SKM-1 (cell line): ENCODE measurements around the gene MYL4.
"Not testable (repeated sequence)": the region's sequence is repeated elsewhere in the genome, so short reads cannot be mapped to it uniquely, and the experiment has no call there.

Experiments used
- DNase-seq: peaks from one replicate; lab custom pipeline; 2025; ENCODE audit not compliant: unreplicated experiment; lab: John Stamatoyannopoulos, UW

Gene MYL4

GRCh38 chr17:47239967-47240651, 31.0 kb downstream of the MYL4 start:
- DNase-seq, result peak; percentile 41

DNA sequence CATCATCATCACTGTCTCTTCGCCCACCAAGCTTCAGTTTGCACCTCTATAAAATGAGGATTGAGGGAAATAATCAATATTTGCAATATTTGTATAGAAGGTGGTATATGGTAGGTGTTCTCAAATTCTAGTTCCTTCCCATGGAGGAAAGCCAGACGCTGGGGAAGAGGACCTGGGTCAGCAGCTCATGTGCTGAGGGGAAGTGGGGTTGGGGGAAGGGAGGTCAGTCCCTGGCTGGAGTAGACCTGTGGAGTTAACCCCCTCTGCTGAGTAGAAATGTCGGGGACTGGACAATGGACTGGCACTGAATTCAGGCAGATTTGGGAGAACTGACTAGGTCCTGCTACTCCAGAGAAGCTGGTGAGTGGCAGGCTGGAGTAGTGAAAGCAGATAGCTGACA, 31.7 kb downstream of the MYL4 start:
- DNase-seq, result peak; percentile 10

DNA sequence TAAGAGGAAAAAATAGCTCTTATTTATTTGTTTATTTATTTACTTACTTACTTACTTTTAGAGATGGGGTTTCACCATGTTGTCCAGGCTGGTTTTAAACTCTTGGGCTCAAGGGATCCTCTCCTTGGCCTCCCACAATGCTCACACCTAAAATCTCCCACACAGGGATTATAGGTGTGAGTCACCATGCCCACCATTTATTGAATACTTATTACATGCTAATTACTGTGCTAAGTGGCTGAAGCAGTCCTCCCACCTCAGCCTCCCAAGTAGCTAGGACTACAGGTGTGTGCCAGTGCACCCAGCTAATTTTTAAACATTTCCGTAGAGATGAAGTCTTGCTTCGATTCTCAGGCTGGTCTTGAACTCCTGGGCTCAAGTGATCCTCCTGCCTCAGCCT, 33.5 kb downstream of the MYL4 start:
- no peak for DNase-seq

DNA sequence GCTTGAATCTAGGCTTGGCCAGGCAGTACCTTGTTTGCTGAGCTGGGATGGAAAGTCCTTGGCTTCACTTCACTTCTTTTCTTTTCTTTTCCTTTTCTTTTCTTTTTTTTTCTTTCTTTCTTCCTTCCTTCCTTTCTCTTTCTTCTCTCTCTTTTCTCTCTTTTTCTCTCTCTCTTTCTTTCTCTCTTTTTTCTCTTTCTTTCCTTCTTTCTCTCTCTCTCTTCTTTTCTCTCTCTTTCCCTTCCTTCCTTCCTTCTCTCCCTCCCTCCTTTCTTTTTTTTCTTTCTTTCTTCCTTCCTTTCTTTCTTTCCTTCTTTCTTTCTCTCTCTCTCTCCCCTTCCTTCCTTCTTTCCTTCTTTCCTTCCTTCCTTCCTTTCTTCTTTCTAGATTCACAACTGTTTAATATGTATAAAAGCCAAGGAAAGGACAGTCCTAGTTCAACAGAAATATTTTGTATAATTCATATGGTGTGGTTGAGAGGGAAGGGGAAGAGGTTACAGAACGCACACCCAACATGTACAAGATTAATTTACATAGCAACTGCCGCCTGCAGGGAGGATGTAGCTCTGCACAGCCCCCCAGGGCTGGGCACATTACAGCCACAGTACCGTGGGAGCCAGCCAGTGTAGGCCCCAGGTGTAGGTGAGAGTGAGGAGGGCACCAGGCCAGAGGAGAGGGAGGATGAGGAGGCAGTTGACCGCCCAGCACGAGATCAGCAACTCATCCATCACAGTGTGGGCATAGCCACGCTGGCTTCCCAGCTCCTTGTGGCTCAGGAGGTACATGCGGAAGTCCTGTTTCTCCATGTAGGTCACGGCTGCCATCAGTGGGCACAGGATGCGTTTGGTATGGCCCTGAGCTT, 34.8 kb downstream of the MYL4 start:
- no peak for DNase-seq

DNA sequence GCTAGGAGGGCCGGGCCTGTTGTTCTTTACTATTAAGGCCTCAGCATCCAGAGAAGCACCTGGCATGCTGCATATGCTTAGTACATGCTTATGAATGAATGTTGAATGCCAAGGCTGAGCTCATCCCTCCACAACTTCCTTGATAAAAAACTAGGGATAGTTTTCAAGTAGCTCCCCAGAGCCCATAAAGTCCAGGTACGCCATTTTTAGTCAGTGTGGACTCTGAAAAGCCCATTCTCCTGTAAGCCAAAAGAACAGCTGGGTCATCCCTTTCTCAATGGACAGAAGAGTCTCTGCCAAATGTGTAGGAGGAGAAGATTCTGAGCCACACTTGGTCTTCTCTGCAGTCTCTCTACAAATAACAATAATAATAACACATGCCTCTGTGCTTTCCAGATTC, 35.5 kb downstream of the MYL4 start:
- DNase-seq, result no peak

DNA sequence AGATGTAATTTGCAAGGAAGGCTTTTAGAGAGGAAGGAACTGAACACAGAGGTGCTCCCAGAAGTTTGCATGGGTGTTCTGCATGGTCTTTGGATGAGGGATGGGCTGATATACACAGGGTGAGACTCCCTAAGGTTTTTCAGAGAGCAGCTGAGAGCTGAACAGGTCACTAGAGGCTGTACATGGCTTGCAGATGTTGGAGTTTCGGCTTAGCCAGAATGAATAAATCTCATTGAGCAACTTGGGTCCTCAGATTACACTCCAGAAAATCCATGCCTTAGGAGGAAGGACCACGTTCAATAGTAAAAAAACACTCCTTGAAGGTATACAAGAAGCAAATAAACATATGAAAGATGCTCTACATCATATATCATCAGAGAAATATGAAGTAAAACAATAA, 37.0 kb downstream of the MYL4 start:
- DNase-seq, result no peak

GRCh38 chr17:47250855-47251254, 41.7 kb downstream of the MYL4 start:
- DNase-seq, result no peak

GRCh38 chr17:47251421-47251940, 42.3 kb downstream of the MYL4 start:
- DNase-seq, result no peak

- DNase-seq, result no peak
These were observed 43.1 kb downstream of the MYL4 start for GRCh38 chr17:47252209-47252608.

DNA sequence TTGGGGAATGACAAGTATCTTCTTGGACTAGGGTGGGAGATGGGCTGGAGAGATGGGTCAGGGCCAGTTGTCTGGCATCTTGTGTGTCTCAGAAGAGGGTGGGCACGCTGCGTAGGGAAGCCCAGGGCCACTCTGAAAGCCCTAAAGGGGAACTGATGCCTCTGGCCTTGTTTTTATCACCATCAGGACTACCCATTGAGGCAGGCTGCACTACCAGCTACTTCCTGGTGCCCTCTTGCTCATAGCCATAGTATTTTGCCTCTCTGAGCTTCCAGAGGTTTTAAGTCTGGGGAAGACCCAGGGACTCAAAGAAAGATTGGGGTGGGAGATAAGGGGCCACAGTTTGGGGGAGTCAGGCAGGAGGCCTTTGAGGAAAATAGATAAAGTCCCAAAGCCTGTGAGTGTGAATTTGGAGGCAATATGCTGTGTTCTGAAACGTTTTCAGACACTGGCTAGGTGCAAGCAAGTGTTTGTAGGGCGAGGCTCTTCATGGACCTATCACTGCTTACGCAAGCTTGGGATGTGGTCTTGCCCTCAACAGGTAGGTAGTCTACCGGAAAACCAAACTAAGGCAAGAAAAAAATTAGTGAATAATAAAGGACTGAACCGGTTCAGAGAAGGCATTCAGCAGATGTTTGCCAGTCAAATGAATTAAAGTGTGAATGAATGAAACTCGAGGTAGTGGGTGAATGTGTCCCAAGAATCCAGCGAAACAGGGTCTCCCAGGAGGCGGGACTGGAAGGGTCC, 43.8 kb downstream of the MYL4 start:
- no peak for DNase-seq

- DNase-seq, result peak; percentile 23
These were observed 44.6 kb downstream of the MYL4 start, which contains the start of gene ITGB3 for GRCh38 chr17:47253541-47254402. Gene ITGB3 (plus strand): TSS chr17:47253827. CDS start chr17:47253862, 35 bp downstream.

DNA sequence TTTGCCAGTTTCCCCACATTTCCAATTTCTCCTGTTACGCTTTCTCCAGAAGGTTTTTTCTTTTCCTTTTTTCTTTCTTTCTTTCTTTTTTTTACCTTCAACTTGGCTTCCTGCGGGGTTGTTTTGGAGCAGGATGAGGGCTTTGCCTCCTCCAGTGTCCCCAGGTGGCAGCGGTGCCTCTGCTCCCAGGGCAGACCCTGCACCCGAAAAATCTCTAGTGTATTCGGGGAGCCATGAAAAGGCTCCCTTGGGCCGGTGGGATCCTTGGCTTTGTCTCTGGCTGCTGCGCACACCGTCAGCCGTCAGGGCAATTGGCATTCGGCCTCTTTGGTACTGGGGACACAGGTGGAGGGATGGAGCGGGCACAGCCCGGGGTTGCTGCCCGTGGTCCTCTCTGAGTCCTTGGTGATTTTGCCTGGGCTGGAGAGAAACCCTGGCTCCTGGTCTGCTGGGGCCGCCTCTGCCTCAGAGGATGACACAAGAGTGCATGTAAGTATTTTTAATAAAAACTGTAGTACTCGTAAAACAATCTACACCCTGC, 45.3 kb downstream of the MYL4 start:
- DNase-seq, result no peak

DNA sequence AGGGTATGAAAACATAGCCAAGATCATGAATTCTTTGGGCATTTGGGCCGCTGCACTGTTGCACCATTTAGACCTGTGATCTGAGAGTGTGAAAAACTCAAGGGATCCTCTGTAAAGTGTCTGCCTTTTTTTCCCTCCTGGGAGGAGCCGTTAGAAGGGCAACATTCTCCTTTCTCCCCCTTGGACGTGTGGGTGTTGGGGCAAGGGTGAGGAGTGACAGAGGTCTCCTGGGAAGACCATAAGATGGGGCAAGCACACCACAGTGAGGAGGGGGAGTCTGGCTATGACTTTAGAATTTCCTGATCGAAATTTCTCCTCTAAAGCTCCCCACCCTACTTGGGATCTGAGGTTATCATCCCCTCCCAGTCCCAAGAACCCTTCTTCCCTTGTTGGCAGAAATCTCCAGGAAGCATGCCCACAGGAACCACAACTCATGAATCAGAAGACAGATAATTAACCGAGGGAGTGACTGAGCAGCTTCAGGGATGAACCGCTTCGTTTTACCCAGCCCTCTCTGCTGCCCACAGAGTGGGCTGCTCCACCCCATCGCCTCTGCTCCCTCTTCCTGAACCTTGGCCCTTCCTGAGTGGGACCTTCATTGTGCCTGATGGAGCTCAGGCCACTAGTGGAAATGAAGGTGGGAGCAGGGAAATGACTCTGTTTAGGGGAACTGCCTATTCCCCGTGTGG, 48.6 kb downstream of the MYL4 start:
- DNase-seq, result no peak

DNA sequence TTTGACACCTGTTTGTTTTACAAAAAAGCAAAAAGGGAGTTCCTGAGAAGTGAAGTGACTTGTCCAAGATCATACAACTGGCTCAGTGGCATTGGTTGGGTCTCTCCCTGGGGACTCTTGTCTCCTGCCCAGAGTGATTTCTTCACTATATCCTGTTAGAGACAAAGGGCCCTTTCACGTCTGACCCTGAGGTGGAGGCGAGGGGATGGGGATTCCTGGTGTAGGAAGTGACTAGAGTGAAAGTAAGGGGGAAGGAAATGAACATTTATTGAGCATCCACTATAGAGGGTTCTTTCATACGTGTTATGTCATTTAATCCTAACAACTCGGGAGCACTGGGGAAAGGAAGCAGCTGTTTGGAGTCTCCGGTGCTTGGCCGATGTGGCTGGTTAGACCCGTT, 53.4 kb downstream of the MYL4 start:
- DNase-seq, result no peak

GRCh38 chr17:47264166-47264565, 55.0 kb downstream of the MYL4 start:
- DNase-seq, result no peak

DNA sequence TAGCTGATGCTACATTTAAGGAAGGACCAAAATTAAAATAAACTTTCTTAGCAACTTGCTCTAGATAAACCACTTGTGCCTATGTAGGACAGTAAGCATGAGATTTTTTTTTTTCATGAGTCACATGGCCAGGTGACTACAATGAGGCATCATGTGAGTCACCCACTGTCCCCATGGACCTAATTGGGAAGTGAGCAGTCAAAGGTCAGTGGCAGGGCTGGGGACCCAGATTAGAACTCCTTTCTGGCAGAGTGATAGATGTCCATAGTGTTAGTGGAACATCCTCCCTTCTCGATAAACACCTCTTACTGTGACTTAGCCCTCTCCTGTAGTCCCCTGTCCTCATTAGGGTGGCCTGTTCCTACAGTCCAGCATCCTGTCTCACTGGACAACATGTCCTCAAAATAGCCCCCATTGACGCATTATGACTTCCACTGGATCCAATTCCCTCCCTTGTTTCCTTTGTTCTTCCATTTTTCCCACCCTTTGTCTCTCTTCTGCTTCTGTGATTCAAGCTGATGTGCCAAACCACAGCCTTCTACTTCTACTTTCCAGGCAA, 56.9 kb downstream of the MYL4 start:
- no peak for DNase-seq

DNA sequence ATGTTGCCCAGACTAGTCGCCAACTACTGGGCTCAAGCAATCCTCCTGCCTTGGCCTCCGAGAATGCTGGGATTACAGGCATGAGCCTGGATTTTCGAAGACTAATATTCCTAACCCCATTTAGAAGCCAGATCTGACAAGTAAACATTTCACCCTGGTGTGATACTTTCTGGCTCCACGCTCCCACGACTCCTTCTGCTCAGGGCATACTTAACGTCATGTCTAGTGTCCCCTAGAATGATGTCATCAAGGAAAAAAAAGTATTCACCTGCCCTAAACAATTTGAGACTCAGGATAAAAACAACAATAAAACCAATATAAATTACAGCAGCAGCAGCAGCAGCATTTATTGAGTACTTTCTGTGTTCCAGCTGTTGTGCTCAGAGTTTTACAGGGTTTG, 57.6 kb downstream of the MYL4 start:
- no peak for DNase-seq

GRCh38 chr17:47267354-47267828, 58.2 kb downstream of the MYL4 start:
- no peak for DNase-seq

GRCh38 chr17:47268964-47269363, 59.8 kb downstream of the MYL4 start:
- not testable (repeated sequence) for DNase-seq
